ENCODE results near the gene SHISAL1.

- TF ChIP-seq POLR2A (IDR thresholded peaks at IDR 0.05; ENCODE audit: low read depth, low read length) (no peak), GATA2 (IDR thresholded peaks at IDR 0.05; ENCODE audit: insufficient read depth, insufficient read length, low read depth, low read length) (no peak), CTCF (IDR thresholded peaks at IDR 0.05; ENCODE audit: extremely low read depth in 1 of 2, insufficient read depth in 1 of 2, low read depth in 1 of 2, low read length in 2 of 2) (no peak), MAX (IDR thresholded peaks at IDR 0.05; ENCODE audit: insufficient read depth, insufficient read length) (no peak), POLR2AphosphoS5 (IDR thresholded peaks at IDR 0.05; ENCODE audit: insufficient read depth, low read depth, low read length) (no peak), FOS (IDR thresholded peaks at IDR 0.05; ENCODE audit: borderline replicate concordance, insufficient read depth, low read length) (no peak), EZH2 (IDR thresholded peaks at IDR 0.05; ENCODE audit: borderline replicate concordance, low read depth, low read length, severe bottlenecking) (no peak), MYC (IDR thresholded peaks at IDR 0.05; ENCODE audit: low read depth, low read length) (no peak), JUN (IDR thresholded peaks at IDR 0.05; ENCODE audit: borderline replicate concordance, insufficient read depth, insufficient read length, low read depth) (no peak)
These were observed 6.9 kb downstream of the SHISAL1 start for GRCh38 chr22:44305888-44306287.
